GM19025 (cell line): ENCODE measurements around the gene HBA1.
"Not testable (repeated sequence)": the region's sequence is repeated elsewhere in the genome, so short reads cannot be mapped to it uniquely, and the experiment has no call there.

Experiments
- ATAC-seq: cut with Tn5 transposase; IDR thresholded peaks from one replicate; pipeline ENCODE4 v1.9.1; 2021; ENCODE audit warnings: mild to moderate bottlenecking, low read depth, moderate library complexity; ENCODE audit not compliant: unreplicated experiment

Gene HBA1

DNA sequence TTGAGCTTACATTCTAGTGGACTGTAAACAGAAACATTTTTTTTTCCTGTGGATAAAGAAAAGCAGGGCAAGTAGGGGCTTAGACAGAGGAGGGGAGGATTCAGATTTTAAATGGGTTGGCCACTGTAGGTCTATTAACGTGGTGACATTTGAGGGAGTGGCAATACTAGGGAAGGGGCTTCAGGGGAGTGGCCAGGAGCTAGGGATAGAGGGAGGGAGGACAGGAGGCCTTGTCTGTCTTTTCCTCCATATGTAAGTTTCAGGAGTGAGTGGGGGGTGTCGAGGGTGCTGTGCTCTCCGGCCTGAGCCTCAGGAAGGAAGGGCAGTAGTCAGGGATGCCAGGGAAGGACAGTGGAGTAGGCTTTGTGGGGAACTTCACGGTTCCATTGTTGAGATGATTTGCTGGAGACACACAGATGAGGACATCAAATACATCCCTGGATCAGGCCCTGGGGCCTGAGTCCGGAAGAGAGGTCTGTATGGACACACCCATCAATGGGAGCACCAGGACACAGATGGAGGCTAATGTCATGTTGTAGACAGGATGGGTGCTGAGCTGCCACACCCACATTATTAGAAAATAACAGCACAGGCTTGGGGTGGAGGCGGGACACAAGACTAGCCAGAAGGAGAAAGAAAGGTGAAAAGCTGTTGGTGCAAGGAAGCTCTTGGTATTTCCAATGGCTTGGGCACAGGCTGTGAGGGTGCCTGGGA, 17.2 kb upstream of the HBA1 start:
- no peak for ATAC-seq

GRCh38 chr16:160242-160641, 16.2 kb upstream of the HBA1 start:
- not testable (repeated sequence) for ATAC-seq

GRCh38 chr16:160691-161190, 15.7 kb upstream of the HBA1 start:
- no peak for ATAC-seq

GRCh38 chr16:162271-162991, 14.0 kb upstream of the HBA1 start:
- no peak for ATAC-seq

DNA sequence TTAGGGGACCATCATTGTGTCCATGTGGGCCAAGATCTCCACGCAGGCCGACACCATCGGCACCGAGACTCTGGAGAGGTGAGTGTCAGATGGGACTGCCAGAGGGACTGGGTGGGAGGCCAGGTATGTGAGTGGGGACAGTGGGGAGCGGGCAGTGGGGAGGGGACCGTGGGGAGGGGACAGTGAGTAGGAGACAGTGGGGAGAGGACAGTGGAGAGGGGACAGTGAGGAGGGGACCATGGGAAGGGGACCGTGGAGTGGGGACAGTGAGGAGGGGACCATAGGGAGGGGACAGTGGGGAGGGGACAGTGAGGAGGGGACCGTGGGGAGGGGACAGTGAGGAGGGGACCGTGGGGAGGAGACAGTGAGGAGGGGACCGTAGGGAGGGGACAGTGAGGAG, 13.3 kb upstream of the HBA1 start:
- not testable (repeated sequence) for ATAC-seq

DNA sequence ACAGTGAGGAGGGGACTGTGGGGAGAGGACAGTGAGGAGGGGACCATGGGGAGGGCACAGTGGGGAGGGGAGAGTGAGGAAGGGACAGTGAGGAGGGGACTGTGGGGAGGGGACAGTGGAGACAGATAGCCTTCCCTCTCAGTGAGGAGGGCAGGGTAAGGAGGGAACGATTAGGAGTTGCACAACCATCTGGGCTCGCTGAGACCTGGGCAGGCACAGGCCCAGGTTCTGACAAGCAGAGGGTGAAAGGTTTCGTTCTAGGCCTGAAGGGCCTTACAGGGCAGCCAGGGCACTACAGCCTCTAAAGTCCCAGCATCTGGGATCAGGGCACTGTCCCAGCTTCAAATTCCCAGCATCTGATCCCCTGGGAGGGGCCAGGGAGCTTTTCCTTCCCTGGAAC, 12.8 kb upstream of the HBA1 start:
- ATAC-seq: not testable (repeated sequence)

GRCh38 chr16:164134-164823, 12.2 kb upstream of the HBA1 start:
- ATAC-seq: not testable (repeated sequence)

DNA sequence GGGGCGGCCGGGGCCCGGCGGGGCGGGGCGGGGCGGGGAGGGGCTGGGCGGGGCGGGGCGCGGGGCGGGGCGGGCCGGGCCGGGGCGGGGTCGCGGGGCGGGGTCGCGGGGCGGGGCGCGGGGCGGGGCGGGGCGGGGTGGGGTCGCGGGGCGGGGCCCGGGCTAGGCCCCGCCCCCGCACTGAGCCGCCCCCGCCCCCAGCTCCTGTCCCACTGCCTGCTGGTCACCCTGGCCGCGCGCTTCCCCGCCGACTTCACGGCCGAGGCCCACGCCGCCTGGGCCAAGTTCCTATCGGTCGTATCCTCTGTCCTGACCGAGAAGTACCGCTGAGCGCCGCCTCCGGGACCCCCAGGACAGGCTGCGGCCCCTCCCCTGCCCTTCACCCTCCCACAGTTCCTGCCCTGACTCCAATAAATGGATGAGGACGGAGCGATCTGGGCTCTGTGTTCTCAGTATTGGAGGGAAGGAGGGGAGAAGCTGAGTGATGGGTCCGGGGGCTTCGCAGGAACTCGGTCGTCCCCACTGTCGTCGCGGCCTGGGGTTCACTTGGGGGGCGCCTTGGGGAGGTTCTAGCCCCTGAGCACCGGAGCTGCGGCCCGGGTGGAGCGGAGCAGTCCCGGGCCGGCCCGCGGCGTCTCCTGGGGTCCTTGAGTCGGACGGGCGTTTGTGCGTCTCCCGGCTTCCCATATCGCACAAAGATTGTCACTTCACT, 11.5 kb upstream of the HBA1 start:
- no peak for ATAC-seq

GRCh38 chr16:165539-166374, 10.7 kb upstream of the HBA1 start, which contains the start of gene HBM:
TSS of gene HBM (plus strand) at chr16:165978. CDS start at chr16:165998, 20 bp downstream.
- ATAC-seq: no peak

GRCh38 chr16:166375-167121, 9.9 kb upstream of the HBA1 start:
- ATAC-seq: no peak

- no peak for ATAC-seq
Measured at GRCh38 chr16:167122-167690, 9.3 kb upstream of the HBA1 start.

- no peak for ATAC-seq
Measured at GRCh38 chr16:168424-168823, 8.1 kb upstream of the HBA1 start.

GRCh38 chr16:169014-169413, 7.5 kb upstream of the HBA1 start:
- no peak for ATAC-seq

DNA sequence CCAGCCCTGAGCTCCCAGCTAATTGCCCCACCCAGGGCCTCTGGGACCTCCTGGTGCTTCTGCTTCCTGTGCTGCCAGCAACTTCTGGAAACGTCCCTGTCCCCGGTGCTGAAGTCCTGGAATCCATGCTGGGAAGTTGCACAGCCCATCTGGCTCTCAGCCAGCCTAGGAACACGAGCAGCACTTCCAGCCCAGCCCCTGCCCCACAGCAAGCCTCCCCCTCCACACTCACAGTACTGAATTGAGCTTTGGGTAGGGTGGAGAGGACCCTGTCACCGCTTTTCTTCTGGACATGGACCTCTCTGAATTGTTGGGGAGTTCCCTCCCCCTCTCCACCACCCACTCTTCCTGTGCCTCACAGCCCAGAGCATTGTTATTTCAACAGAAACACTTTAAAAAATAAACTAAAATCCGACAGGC, 6.4 kb upstream of the HBA1 start:
- ATAC-seq: not testable (repeated sequence)

- no peak for ATAC-seq
Measured at GRCh38 chr16:170788-171187, 5.7 kb upstream of the HBA1 start.

GRCh38 chr16:172374-172941, 4.0 kb upstream of the HBA1 start, which contains the start of gene HBA2:
TSS of gene HBA2 (plus strand) at chr16:172876. CDS start at chr16:172913, 37 bp downstream.
- ATAC-seq: not testable (repeated sequence)

GRCh38 chr16:173211-173854, 3.1 kb upstream of the HBA1 start:
- not testable (repeated sequence) for ATAC-seq
